ENCODE measurements around the gene KDM5B. TPM values are rescaled to one million over a fixed set of nuclear protein-coding genes. Genes with fewer than 3 reads are reported as not detected.

Gene KDM5B
- total and polyA plus RNA-seq, 9 of the 15 experiments (the other 6 are each of a cell fraction or from before 2014, with no cell fraction given): 15.4 to 90.6 (median 57.1) TPM

DNA sequence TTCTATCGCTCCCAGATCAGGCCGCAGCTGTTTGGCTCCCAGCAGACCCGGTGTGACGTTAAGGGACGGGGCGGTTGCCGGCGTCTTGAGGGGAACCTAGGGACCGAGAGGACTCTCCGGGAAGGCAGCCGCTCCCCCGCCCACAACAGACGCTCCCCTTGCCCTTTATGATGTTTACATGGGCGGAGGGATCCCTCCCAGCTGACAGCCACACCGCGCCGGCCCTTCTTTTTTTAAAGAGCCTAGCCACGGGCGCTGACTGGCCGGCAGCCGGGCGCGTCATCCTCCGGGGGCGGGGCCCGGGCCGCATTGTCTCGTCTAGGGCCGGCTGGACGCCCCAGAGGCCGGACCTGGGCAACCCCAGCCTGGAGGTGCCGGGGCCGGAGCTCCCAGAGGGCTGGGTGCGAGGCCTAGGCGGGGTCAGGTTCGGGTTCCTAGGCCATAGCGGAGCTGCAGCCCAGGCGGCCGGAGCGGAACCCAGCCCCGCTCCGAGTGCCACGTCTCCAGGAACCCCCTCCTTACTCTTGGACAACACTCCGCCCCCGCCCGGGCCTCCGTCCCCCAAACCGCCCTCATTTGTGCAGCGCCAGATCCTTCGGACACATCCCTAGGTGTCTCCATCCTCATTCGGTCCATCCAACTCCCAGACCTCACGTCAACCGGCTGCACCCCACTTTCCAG lies 2.5 kb upstream of the KDM5B start, which contains the start of gene PCAT6 (continued):
- TF ChIP-seq, protein P1, sequence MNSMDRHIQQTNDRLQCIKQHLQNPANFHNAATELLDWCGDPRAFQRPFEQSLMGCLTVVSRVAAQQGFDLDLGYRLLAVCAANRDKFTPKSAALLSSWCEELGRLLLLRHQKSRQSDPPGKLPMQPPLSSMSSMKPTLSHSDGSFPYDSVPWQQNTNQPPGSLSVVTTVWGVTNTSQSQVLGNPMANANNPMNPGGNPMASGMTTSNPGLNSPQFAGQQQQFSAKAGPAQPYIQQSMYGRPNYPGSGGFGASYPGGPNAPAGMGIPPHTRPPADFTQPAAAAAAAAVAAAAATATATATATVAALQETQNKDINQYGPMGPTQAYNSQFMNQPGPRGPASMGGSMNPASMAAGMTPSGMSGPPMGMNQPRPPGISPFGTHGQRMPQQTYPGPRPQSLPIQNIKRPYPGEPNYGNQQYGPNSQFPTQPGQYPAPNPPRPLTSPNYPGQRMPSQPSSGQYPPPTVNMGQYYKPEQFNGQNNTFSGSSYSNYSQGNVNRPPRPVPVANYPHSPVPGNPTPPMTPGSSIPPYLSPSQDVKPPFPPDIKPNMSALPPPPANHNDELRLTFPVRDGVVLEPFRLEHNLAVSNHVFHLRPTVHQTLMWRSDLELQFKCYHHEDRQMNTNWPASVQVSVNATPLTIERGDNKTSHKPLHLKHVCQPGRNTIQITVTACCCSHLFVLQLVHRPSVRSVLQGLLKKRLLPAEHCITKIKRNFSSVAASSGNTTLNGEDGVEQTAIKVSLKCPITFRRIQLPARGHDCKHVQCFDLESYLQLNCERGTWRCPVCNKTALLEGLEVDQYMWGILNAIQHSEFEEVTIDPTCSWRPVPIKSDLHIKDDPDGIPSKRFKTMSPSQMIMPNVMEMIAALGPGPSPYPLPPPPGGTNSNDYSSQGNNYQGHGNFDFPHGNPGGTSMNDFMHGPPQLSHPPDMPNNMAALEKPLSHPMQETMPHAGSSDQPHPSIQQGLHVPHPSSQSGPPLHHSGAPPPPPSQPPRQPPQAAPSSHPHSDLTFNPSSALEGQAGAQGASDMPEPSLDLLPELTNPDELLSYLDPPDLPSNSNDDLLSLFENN (IDR thresholded peaks at IDR 0.05; ENCODE audit: low read depth in 2 of 2, low read length in 2 of 2): peak in 1 of 2 experiments; percentile 49; a peak in 1 of 4 replicates
- peak; percentile 45; the same call in 1 of the 2 replicates for TF ChIP-seq NR2C1 (IDR thresholded peaks at IDR 0.05)
- 0 out of 2 replicates have a peak, but pooled peaks have one; percentile 59 for TF ChIP-seq NR2C1 (tag; IDR thresholded peaks at IDR 0.05)
- no peak for TF ChIP-seq BCOR (IDR thresholded peaks at IDR 0.05)
- peak; percentile 87 for TF ChIP-seq CTBP1 (IDR thresholded peaks at IDR 0.05; ENCODE audit: borderline replicate concordance)
- no peak for TF ChIP-seq PHB2 (IDR thresholded peaks at IDR 0.05; ENCODE audit: low read depth)
- TF ChIP-seq, protein P2, sequence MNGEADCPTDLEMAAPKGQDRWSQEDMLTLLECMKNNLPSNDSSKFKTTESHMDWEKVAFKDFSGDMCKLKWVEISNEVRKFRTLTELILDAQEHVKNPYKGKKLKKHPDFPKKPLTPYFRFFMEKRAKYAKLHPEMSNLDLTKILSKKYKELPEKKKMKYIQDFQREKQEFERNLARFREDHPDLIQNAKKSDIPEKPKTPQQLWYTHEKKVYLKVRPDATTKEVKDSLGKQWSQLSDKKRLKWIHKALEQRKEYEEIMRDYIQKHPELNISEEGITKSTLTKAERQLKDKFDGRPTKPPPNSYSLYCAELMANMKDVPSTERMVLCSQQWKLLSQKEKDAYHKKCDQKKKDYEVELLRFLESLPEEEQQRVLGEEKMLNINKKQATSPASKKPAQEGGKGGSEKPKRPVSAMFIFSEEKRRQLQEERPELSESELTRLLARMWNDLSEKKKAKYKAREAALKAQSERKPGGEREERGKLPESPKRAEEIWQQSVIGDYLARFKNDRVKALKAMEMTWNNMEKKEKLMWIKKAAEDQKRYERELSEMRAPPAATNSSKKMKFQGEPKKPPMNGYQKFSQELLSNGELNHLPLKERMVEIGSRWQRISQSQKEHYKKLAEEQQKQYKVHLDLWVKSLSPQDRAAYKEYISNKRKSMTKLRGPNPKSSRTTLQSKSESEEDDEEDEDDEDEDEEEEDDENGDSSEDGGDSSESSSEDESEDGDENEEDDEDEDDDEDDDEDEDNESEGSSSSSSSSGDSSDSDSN (IDR thresholded peaks at IDR 0.05; ENCODE audit: borderline replicate concordance in 1 of 2, low read depth in 2 of 2, low read length in 2 of 2): peak; percentile 43 to 55; a peak in 1 of 4 replicates
- peak; percentile 87 for TF ChIP-seq HMGN3 (IDR thresholded peaks at IDR 0.05; ENCODE audit: borderline replicate concordance, extremely low read depth, insufficient read length, low read depth, low read length)
- no peak for TF ChIP-seq ZC3H8 (IDR thresholded peaks at IDR 0.05)
- peak; percentile 58 for TF ChIP-seq NCOR1 (IDR thresholded peaks at IDR 0.05)
- peak; percentile 43; the same call in 1 of the 2 replicates for TF ChIP-seq TARDBP (IDR thresholded peaks at IDR 0.05)
- peak; percentile 51; the same call in 1 of the 2 replicates for TF ChIP-seq BHLHE40 (IDR thresholded peaks at IDR 0.05; ENCODE audit: low read length)
- 0 out of 2 replicates have a peak, but pooled peaks have one; percentile 47 for TF ChIP-seq PHB (CRISPR knock-in tag; IDR thresholded peaks at IDR 0.05)
- peak; percentile 52; the same call in 1 of the 2 replicates for TF ChIP-seq KLF1 (tag; IDR thresholded peaks at IDR 0.05)
- peak in 2 of 3 experiments; percentile 43 to 54 for TF ChIP-seq YY1 (IDR thresholded peaks at IDR 0.05; ENCODE audit: borderline replicate concordance in 1 of 3, control insufficient read depth in 1 of 3, extremely low read depth in 1 of 3, insufficient read depth in 3 of 3, insufficient read length in 1 of 3, insufficient replicate concordance in 2 of 3, low read depth in 1 of 3, low read length in 2 of 3)
- TF ChIP-seq, protein P3, sequence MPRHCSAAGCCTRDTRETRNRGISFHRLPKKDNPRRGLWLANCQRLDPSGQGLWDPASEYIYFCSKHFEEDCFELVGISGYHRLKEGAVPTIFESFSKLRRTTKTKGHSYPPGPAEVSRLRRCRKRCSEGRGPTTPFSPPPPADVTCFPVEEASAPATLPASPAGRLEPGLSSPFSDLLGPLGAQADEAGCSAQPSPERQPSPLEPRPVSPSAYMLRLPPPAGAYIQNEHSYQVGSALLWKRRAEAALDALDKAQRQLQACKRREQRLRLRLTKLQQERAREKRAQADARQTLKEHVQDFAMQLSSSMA (CRISPR knock-in tag; IDR thresholded peaks at IDR 0.05): no peak
- peak; percentile 77 for TF ChIP-seq JUND (IDR thresholded peaks at IDR 0.05; ENCODE audit: borderline replicate concordance, low read depth, low read length)
- peak; percentile 60; the same call in 1 of the 3 replicates for TF ChIP-seq JUND (tag; IDR thresholded peaks at IDR 0.05; ENCODE audit: borderline replicate concordance, low read depth, low read length)
- TF ChIP-seq TAF1 (IDR thresholded peaks at IDR 0.05; ENCODE audit: control insufficient read depth, extremely low read depth, insufficient read depth, low read length, severe bottlenecking): peak; percentile 79
- TF ChIP-seq RBFOX2 (IDR thresholded peaks at IDR 0.05; ENCODE audit: low read depth, low read length): peak; percentile 96
- TF ChIP-seq MED1 (CRISPR knock-in tag; IDR thresholded peaks at IDR 0.05; ENCODE audit: borderline replicate concordance): no peak

Data from K562 (cell line).